GM23248 (cell line): ENCODE measurements around the gene NOTCH2. TPM values are rescaled to one million over a fixed set of nuclear protein-coding genes. Genes with fewer than 3 reads are reported as not detected.
"Not testable (repeated sequence)": the region's sequence is repeated elsewhere in the genome, so short reads cannot be mapped to it uniquely, and the experiment has no call there.

Experiments used
- DNase-seq: peaks from one replicate; pipeline ENCODE4 v3.0.0-alpha.2; 2015
- H2AFZ ChIP-seq: fragments of 200-600 bp; sonication (generic); 2 replicates; pipeline ENCODE4 v1.6.1; 2016; ENCODE audit warnings: antibody characterized with exemption
- H3F3A ChIP-seq: fragments of 200-600 bp; sonication (generic); 2 replicates; pipeline ENCODE4 v1.6.1; 2016; ENCODE audit warnings: mild to moderate bottlenecking, antibody characterized with exemption, mixed run types; ENCODE audit not compliant: insufficient read depth
- H3K27ac ChIP-seq: fragments of 200-600 bp; sonication (generic); 2 replicates; pipeline ENCODE4 v1.5.1; 2016; ENCODE audit warnings: mild to moderate bottlenecking
- H3K27me3 ChIP-seq: fragments of 200-600 bp; sonication (generic); replicated peaks from 2 replicates; pipeline ENCODE4 v1.6.1; 2016; ENCODE audit warnings: mild to moderate bottlenecking; ENCODE audit not compliant: insufficient read depth
- H3K36me3 ChIP-seq: fragments of 200-600 bp; sonication (generic); 2 replicates; pipeline ENCODE4 v1.6.1; 2016; ENCODE audit warnings: low read depth, mild to moderate bottlenecking
- H3K4me1 ChIP-seq: fragments of 200-600 bp; sonication (generic); 2 replicates; pipeline ENCODE4 v1.6.1; 2016; ENCODE audit warnings: mild to moderate bottlenecking; ENCODE audit not compliant: insufficient read depth
- H3K4me2 ChIP-seq: fragments of 200-600 bp; sonication (generic); one replicate; pipeline ENCODE4 v1.6.1; 2016; ENCODE audit warnings: mild to moderate bottlenecking; ENCODE audit not compliant: unreplicated experiment
- H3K4me3 ChIP-seq: fragments of 200-600 bp; sonication (generic); 2 replicates; pipeline ENCODE4 v1.5.1; 2016; ENCODE audit warnings: mild to moderate bottlenecking
- H3K79me2 ChIP-seq: fragments of 200-600 bp; sonication (generic); 2 replicates; pipeline ENCODE4 v1.6.1; 2016; ENCODE audit warnings: mild to moderate bottlenecking; ENCODE audit not compliant: insufficient read depth
- H3K9ac ChIP-seq: fragments of 200-600 bp; sonication (generic); 2 replicates; pipeline ENCODE4 v1.6.1; 2016; ENCODE audit warnings: mild to moderate bottlenecking
- H3K9me2 ChIP-seq: fragments of 200-600 bp; sonication (generic); 2 replicates; pipeline ENCODE4 v1.6.1; 2016; ENCODE audit warnings: mixed run types, mild to moderate bottlenecking, moderate library complexity; ENCODE audit not compliant: insufficient read depth
- H3K9me3 ChIP-seq: fragments of 200-600 bp; sonication (generic); one replicate; pipeline ENCODE4 v1.6.1; 2017; ENCODE audit warnings: low read depth
- H4K20me1 ChIP-seq: fragments of 200-600 bp; sonication (generic); 2 replicates; pipeline ENCODE4 v1.6.0; 2016; ENCODE audit not compliant: insufficient read depth
- WGBS, 2 experiments: methylation state at CpG; one replicate each; pipeline ENCODE4 v1.1.6; 2015 to 2017; ENCODE audit warnings: low lambda C conversion rate in 2 of 2, low coverage in 1 of 2; ENCODE audit errors: missing lambda C conversion rate in 2 of 2; 5-methylcytosine and 5-hydroxymethylcytosine counted together
- in situ Hi-C: fragments of 300-500 bp; cut with MboI; formaldehyde crosslinking; loops from 2 replicates; pipeline ENCODE4 v1.15.0; 2020
- polyA plus RNA-seq: library from polyadenylated mRNA; unstranded; fragments of >200 nt; fragmentation: Nextera tagmentation; extraction: Ambion mirVana; gene quantifications from 2 replicates; pipeline ENCODE4 v1.2.1, GENCODE V29; 2016
- total RNA-seq: library from RNA; depleted of rRNA; stranded (reverse); fragments of >200 nt; shearing (Covaris generic); gene quantifications from 2 replicates; pipeline ENCODE4 v1.2.3, GENCODE V29; 2014

Gene NOTCH2
- total and polyA plus RNA-seq, 2 experiments from 2014 or later = 45.2 to 136 TPM

DNA sequence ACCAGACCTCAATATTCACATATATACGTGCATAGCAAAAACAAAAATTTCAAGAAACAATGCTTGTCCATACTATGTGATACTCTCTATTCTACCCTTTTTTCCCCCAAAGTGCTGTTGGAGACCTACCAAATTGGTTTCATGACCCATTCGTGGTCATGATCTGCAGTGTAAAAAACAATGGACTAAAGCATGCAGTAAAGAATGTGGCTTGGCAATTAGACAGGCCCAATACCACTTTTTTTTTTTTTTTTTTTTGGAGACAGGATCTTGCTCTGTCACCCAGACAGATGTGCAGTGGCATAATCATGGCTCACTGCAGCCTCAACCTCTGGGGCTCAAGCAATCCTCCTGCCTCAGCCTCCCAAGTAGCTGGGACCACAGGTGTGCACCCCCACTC is 21.3 kb downstream of the NOTCH2 start:
- H3K4me1 ChIP-seq, H3K27me3 ChIP-seq, in situ Hi-C loops, H3K9ac ChIP-seq, H4K20me1 ChIP-seq, H3K4me2 ChIP-seq, H3K27ac ChIP-seq, H3F3A ChIP-seq, H3K4me3 ChIP-seq, H3K36me3 ChIP-seq, H3K79me2 ChIP-seq, H2AFZ ChIP-seq, H3K9me2 ChIP-seq, H3K9me3 ChIP-seq: not testable (repeated sequence)
- peak; percentile 36 for DNase-seq
- 0 to 11% methylated on average over 1 of the region's 2 CpGs for WGBS, 2 experiments

DNA sequence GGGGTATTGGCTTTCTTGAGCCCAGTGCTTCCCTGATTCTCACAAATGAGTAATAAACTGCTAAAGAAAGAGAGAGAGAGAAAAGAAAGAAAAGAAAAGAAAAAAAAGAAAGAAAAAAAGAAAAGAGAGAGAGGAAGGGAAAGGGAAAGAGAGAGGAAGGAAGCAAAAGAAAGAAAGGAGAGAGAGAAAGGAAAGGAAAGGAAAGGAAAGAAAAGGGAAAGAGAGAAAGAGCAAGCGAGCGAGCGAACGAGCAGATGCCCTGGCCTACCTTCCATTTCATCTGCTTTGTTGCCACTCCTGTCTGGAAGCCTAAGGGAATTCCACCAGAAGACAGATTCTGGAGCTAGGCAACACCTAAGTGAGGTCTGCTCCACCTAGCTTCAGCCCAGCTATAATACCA is 27.7 kb downstream of the NOTCH2 start:
- H3K4me3 ChIP-seq, H3K27ac ChIP-seq, H3K4me1 ChIP-seq, H3K4me2 ChIP-seq, H3K9me3 ChIP-seq, H4K20me1 ChIP-seq, H3F3A ChIP-seq, H3K9ac ChIP-seq, H3K27me3 ChIP-seq, H3K9me2 ChIP-seq, H2AFZ ChIP-seq, H3K36me3 ChIP-seq, DNase-seq, in situ Hi-C loops: not testable (repeated sequence)
- WGBS, 2 experiments = 100% methylated on average over 4 of the region's 4 CpGs; no CpG with 5 or more reads in 1 of the 2 experiments
- H3K79me2 ChIP-seq = peaks cover 31% of the 10 kb centered on the region

DNA sequence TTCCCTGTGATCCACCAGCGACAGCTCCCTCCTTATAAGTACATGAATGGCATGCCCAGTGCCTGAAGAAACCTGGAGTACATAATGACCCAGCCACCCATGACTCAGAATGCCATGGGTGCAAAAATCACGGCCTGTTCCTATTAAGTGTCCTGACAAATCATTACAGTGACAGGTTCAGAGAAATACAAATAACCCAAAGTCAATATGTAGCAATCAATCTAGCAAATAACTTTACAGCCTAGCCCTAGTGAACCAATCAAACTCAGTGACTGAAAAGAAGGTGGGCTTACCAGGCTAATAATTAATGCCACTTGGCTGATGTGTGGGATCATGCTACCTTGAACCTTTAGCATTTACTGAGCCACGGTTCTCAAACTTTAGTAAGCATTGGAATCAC is 37.2 kb downstream of the NOTCH2 start:
- H3K27ac ChIP-seq, H4K20me1 ChIP-seq, H3K4me3 ChIP-seq, H3K79me2 ChIP-seq, H3K4me2 ChIP-seq, in situ Hi-C loops, H3K27me3 ChIP-seq, DNase-seq, H3F3A ChIP-seq, H3K9ac ChIP-seq, H2AFZ ChIP-seq, H3K36me3 ChIP-seq, H3K4me1 ChIP-seq, H3K9me3 ChIP-seq, H3K9me2 ChIP-seq: not testable (repeated sequence)
- WGBS, 2 experiments = 25 to 79% methylated on average over 1 to 2 of the region's 3 CpGs

DNA sequence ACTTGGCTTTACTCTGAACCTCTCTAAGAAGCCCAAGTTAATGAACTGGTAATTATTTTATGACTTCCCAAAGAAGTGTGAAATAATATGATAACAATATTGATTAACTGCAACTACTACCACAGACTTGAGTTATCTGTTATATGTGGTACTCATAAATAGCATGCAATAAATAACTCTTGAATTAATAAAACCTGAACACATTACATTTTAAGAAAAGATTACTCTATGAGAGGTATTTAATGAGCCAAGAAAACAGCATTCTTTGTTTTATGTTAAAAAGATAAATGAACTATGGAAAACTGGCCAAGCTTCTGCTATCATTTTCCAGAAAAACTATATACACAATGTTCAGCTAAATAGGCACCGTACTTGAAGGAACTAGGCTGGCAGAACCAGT is 45.7 kb downstream of the NOTCH2 start:
- not testable (repeated sequence) for H3K27me3 ChIP-seq, H3K9me2 ChIP-seq

DNA sequence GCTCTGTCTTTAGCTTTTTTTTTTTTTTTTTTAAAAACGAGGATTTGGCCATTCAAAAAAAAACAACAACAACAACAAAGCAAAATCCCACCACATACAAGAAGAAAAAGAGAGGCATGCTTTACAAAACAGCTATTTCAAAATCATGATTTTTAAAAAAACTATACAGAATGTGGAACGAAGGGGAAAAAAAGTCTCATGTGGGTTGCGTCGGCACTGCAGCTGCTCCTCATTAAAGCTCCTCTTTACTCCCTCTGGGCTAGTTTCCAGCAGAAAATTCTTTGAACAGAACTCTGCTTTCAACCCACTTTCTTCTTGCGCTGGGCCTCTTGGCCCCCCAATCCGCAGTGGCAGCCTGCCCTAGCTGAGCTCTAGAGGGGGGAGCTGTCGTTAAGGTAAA is 54.5 kb downstream of the NOTCH2 start:
- H3K9ac ChIP-seq, H3K4me2 ChIP-seq, H3F3A ChIP-seq, in situ Hi-C loops, DNase-seq, H3K9me3 ChIP-seq, H4K20me1 ChIP-seq, H3K4me3 ChIP-seq, H3K27me3 ChIP-seq, H2AFZ ChIP-seq, H3K9me2 ChIP-seq, H3K36me3 ChIP-seq: not testable (repeated sequence)
- 0 to 2% methylated on average over 7 of the region's 7 CpGs for WGBS, 2 experiments
- H3K79me2 ChIP-seq = peaks cover 25% of the 10 kb centered on the region
- peaks cover 13% of the 10 kb centered on the region for H3K4me1 ChIP-seq
- peak overlapping the region; percentile 30; the same call in 1 of the 2 replicates for H3K27ac ChIP-seq

More for the DNA sequence above, 45.7 kb downstream of the NOTCH2 start:
- H3K9ac ChIP-seq, DNase-seq, H3K27ac ChIP-seq, H3K4me2 ChIP-seq, H3K9me3 ChIP-seq, H3K36me3 ChIP-seq, H3K4me3 ChIP-seq, in situ Hi-C loops, H3F3A ChIP-seq, H4K20me1 ChIP-seq, H3K4me1 ChIP-seq, H2AFZ ChIP-seq: not testable (repeated sequence)
- WGBS, 2 experiments = 60% methylated on average over 1 of the region's 1 CpG; no CpG with 5 or more reads in 1 of the 2 experiments
- peaks cover 13% of the 10 kb centered on the region for H3K79me2 ChIP-seq

DNA sequence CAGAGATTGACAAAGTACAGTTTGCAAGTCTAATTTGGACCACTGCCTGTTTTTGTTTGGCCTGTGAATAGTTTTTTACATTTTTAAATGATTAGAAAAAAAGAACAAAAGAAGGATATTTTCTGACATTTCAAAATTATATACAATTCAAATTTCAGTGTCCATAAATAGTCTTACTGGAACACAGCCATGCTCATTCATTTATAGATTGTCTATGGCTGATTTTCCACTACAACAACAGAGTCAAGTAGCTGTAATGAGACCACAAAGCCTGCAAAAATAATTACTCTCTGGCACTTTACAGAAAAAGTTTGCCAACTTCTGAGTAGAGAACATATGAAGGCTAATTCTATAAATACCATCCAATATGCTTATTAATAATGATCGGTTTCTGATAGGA is 61.1 kb downstream of the NOTCH2 start:
- H3K9me3 ChIP-seq, DNase-seq, H3K4me3 ChIP-seq, H3K9ac ChIP-seq, in situ Hi-C loops, H3K27me3 ChIP-seq, H3K27ac ChIP-seq, H4K20me1 ChIP-seq, H2AFZ ChIP-seq, H3K4me2 ChIP-seq, H3K9me2 ChIP-seq, H3K36me3 ChIP-seq, H3F3A ChIP-seq: not testable (repeated sequence)
- Histone ChIP-seq H3K4me1 (peaks cover 11% of the 10 kb centered on the region), H3K79me2 (peaks cover 40% of the 10 kb centered on the region)
- 0 to 6% methylated on average over 1 of the region's 1 CpG for WGBS, 2 experiments

DNA sequence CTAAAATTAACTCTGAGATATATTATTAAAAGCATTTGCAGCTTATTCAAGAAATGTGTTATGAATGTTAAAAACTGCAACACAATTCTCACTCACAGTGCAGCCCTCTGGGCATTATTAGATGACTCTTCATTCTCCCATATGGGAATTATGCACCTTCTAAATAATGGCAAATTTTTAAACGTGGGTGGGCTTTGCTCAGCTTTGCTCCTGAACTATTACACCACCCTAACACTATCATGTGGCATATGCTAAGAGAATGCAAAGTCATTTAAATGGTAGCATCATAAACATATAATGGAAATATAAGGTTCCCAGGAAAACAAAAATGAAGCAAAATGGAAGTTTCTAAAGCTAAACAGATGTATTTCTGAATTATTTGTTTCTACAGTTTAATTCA is 61.6 kb downstream of the NOTCH2 start:
- H3K9me2 ChIP-seq, H3K27me3 ChIP-seq, H3K27ac ChIP-seq, H3K4me3 ChIP-seq, H3K9me3 ChIP-seq, H3K36me3 ChIP-seq, H3F3A ChIP-seq, in situ Hi-C loops, H2AFZ ChIP-seq, H3K9ac ChIP-seq, DNase-seq, H4K20me1 ChIP-seq, H3K4me2 ChIP-seq: not testable (repeated sequence)
- H3K79me2 ChIP-seq = peaks cover 40% of the 10 kb centered on the region
- WGBS, 2 experiments = no CpG with 5 or more reads among the region's 1 CpG
- H3K4me1 ChIP-seq = peaks cover 11% of the 10 kb centered on the region

DNA sequence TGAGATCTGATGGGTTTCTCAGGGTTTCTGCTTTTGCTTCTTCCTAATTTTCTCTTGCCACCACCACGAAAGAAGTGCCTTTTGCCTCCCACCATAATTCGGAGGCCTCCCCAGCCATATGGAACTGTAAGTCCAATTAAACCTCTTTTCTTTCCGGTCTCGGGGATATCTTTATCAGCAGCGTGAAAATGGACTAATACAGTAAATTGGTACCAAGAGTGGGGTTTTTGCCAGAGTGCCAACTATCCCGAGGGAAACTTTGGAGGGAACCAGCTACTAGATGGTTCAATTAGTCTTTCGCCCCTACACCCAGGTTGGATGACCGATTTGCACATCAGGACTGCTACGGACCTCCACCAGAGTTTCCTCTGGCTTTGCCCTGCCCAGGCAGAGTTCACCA is 68.4 kb downstream of the NOTCH2 start:
- H3F3A ChIP-seq, H3K4me3 ChIP-seq, H3K9ac ChIP-seq, H3K27me3 ChIP-seq, H3K9me3 ChIP-seq, H3K4me2 ChIP-seq, H3K4me1 ChIP-seq, H3K36me3 ChIP-seq, DNase-seq, in situ Hi-C loops, H3K9me2 ChIP-seq, H3K27ac ChIP-seq, H2AFZ ChIP-seq, H4K20me1 ChIP-seq: not testable (repeated sequence)
- WGBS, 2 experiments = 95 to 96% methylated on average over 9 of the region's 9 CpGs
- H3K79me2 ChIP-seq = peaks cover 28% of the 10 kb centered on the region
